HTERT RPE-1 (cell line): ENCODE results near the gene DDAH2.

Experiments
- in situ Hi-C: fragments of 300-500 bp; cut with MboI; formaldehyde crosslinking; loops from 4 replicates; pipeline ENCODE4 v1.14.3; 2020; ENCODE audit warnings: low sequenced_read_pairs

DDAH2 gene

DNA sequence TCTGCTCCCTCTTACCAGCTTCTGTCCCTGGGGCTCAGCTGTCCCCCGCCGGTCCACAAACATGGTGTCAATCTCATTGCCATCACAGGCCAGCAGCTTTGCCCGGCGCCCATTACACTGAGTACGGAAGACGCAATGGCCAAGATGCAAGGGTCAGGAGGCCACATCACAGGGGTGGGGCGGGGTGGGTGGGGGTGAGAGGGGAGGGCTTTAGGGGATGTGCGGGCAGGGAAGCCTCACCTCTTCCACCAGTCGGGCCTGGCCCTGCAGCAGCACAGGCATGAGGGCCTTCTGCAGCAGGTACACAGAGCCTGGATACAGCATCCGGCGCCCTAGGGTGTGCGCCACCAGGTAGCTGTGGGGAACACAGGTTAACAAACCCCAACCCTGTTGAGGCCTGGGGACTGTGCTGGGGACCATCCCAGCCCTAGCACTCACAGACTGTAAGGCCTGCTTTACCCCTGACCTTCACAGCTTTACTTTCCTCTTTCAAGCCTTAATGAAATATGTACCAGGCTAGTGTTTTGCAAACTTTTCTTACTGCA, 37.5 kb downstream of the DDAH2 start:
- in situ Hi-C loops = no loop called here

DNA sequence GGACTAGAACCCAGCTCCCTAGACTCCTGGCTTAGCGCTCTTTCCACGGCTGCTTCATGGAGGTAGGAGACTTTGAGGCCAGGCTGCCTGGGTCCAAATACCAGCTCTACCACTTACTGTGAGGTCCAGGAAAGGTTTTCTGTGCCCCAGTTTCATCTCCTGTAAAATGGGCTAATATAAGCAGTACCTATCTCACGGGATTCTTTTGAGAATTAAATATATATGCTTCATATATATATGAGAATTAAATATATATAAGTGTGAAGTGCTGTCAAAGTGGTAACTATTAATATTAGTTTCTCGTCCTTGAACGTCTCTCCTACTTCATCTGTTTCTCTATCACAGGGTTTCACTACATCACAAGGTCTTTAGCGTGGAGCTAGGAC, 38.0 kb downstream of the DDAH2 start:
- in situ Hi-C loops = no loop called here

DNA sequence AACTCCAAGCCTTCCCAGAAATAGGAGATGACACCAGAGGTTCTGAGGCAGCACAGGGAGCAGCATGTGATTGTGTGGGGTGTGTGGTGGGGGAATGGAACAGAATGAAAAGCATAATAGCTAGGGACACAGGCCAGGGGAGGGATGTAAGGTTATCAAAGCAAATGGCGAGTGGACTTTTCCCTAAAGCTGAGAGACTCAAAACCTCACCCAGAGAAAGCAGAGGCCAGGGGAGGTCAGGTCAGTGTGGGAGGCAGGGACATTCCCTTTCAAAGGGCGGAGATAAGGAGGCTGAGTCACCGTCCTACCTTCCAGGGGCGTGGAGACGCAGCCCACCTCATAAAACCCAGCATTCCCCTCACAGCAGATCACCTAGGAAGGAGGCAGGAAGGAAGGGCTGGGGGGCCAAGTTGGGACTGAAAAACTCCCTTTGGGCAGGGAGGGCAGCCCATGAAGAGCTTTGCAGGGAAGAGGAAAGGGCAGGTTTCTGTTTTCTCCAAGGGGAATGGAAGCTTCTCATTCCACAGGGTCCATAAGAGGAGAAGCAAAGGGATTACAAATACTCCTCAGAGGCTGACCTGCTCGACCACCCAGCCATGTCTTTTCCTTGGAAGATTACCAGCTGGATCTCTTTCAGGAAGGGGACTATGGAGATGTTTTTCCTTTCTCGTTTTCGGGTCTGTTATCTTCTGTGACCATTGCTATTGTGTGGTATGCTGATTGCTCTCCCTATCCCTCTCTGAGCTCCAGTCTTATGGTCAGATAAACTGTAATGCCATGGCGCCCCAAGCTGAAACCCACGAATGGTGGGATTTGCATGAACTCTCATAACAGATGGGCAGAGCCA, 38.6 kb downstream of the DDAH2 start:
- in situ Hi-C loops = no loop called here

DNA sequence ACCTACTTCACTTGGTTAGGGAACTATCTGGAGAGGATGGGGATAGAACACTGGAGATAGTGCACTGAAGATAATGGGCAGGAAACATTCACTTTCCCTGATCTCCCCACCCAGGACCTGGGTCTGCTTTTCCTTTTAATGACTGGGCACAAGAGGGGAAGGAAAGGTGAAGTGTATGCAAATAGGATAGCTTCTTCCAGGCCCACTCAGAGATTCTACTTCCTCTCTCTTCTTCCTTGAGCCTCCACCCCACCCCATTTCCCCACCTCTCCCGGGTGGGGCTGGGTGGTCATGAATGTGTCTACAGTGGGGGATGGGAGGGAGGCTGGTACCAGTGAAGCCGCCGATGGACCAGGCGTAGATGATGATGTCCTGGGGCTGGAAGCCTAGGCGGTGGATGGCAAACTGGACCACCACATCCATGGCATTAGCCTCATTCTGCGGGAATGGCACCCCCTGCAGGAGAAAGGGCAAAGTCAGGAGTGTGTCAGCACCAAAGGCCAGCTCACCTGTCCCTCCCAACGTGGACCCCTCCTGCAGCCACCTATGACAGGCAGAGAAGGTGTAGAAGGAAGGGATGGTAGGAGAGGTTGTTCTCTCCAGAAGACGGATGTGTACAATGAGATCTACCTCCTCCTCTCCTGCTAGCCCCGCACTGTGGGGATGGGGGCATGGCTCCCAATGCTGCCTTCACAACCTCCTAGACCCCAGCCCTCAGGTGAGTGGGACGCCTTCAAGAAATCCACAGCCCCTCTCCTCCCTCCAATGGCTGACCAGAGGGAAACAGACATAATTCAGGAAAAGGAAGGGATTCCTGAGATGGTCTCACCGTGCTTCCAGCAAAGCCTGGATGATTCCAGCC, 39.6 kb downstream of the DDAH2 start:
- in situ Hi-C loops = no loop called here

DNA sequence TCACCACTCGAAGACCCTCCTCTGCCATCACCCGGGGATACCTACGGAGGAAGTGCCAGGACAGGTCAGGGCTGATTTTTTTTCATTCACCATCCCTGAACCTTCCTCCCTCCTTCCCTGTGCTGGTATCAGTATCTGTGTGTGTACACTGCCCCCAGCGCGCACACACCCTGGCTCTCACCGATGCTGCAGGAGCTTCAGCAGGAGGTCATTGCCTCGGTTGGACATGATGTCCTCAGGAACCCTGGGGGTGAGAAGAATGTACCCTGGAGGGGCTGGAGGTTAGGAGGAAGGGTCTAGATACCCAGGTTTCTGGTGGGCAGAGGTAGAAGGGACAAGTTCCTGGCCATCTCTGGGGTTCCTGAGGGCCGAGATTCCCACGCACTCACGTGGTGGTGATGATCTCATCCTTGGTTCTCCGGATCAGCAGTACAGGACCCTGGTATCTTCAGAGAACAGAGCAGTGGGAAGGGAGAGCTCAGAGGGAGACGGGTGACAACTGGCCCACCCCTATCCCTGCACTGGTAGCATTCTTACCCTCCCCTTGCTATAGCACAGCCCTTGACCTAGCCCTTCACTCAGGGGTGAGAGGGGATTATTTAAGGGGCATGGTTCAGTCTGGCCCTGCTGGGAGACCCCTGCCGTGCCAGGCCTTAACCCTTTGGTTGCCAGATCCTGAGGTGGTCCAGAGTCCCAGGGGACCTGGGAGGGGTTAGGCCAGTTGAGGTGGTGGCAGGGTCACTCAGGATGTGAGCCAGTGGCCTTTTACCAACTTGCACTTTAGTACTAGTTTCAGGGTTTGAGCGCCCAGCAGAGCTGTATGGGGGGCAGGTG, 41.0 kb downstream of the DDAH2 start:
- in situ Hi-C loops = no loop called here

DNA sequence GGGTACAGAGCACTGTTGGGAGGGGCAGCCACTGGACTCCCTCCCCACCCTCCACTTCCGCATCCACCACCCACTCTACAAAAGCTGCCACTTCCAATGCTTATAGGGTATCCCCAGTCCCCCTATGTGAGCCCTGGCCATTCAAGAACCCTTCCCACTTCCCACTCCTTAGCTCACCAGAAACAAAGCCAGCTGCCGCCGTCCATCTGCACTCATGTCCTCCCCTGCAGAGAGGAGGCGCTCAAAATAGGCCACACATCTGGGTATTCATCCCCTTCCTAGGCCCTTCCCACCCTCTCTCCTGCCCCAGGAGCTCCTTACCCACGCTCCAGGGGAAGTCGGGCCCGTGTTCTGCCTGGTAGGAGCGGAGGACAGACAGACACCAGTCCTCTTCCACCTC, 41.8 kb downstream of the DDAH2 start:
- in situ Hi-C loops = no loop called here

DNA sequence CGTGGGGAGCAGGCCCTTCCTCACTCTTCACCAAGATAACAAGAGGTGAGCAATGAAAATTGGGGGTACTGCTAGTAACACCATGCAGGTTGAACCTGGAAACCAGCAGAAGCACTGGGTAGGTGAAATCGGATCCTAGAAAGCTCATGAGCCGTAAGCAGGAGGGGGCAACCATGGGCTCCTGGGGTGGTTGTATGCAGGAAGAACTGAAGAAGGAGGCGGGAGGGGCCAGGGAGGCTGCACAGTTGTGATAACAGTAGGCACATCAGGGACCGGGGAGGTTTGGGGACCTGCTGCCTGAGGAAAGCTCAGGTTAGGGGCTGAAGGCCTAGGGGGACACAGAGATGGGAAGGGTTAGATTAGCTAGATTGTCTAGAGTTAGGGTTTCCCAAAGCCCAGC, 42.6 kb downstream of the DDAH2 start:
- in situ Hi-C loops = no loop called here

DNA sequence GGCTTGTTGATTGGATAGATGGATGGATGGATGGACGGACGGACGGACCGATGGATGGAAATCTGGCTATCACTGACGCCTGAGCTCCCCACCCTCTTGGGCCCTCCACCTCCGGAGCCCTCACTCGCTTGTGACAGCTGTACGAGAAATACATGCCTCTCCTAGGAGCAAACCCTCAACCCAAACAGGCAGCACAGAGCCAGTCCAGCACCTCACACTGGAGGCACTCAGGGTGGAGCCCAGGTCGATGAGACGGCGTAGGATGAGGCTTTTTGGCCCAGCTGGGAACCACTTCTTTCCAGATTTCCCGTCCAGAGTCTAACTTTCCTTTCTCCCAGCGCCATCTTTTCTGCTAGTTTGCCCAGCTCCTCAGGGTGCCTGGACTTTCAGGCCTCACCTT, 45.5 kb downstream of the DDAH2 start:
- in situ Hi-C loops = no loop called here

DNA sequence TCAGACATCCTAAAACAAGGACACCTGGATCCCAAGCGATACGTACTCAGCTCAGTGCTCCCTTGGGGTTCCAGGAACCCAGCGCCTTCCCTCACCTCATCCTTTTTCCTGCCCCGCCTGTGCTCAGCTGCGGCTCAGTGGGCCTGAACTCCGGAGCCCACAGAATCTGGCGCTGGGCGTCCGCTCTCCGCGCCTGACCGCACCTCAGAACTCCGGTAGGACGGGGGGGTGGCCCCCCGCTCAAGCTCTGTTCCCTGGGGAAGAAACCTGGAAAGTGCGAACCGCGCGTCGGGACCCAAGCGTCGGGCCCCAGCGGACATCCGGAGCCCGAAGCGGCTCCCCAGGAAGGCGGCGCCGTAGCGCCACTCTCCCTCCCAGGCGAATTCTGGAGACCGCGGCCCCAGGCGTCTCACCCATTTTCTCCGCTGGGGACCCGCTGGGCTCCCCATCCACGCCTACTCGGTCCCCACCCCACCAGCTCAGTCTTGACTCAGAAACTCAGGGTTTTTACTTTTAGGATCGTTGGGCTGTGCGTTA, 47.9 kb downstream of the DDAH2 start:
- in situ Hi-C loops = no loop called here

DNA sequence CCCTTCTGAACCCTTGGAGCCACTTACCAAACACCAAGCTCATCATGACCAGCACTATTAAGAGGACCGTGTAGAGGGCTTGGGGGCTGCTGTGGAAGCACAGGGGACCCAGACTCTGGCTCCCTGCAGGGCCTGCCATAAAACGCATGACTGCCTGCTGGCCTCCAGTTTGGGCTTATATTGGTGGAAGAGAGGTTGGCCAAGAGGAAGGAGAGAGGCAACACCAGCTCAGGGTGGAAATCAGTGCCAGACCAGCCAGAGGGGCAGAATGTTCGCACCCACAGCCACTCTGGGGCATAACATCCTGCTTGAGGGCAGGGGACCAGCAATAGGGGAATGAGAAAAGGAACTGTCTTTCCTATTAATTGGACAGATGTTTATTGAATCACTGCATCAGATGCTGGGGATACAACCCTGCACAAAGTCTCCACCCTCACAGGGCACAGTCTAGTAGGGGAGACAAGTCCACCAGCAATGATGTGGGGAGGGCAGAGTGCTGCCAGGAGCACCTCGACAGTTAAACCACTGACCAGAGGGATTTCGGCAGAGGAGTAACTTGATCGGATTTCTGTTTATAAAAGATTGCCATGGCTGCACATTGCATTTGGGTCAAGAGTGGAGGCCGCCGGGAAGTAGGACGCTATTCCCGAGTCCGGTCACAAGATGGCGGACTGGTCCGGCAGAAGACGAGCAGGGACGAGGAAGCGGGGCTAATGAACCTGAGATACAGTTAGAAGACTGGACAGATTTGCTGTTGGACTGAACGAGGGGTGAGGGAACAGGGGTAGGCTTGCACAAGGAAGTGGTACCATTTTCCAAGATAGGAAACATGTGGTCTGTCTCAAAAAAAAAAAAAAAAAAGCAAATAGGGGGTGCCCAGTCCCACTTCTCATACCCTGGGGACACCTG, 48.6 kb downstream of the DDAH2 start, which contains the start of gene LY6G5C:
TSS of gene LY6G5C (minus strand) at position 842 of the 909 bp plus-strand sequence. CDS start at position 148, 694 bp downstream.
- in situ Hi-C loops = no loop called here

DNA sequence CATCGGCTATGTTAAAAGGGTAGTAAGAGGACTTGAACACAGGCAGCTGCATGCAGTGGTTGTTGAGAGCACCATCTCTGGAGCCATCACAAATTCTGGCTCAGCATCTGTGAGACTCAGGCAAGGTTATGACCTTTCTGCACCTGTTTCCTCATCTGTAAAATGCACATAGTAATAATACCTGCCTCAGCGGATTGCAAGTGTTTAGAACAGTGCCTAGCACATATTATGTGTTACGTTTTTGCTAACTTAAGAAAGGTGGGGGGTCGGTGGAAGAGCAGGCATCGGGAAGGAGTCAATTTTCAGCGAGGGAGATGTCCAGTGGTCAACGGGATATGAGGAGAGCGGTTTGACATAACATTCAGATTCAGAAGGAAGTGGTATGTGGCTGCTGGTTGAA, 51.1 kb downstream of the DDAH2 start:
- in situ Hi-C loops = no loop called here
